G401.6 (cell line): ENCODE measurements around the gene ABHD10.

Source experiments
- FAIRE-seq: peaks from 2 replicates; lab custom pipeline; 2012; peaks lifted over from hg19 to GRCh38; lab: Jason Lieb, UNC

ABHD10 gene

DNA sequence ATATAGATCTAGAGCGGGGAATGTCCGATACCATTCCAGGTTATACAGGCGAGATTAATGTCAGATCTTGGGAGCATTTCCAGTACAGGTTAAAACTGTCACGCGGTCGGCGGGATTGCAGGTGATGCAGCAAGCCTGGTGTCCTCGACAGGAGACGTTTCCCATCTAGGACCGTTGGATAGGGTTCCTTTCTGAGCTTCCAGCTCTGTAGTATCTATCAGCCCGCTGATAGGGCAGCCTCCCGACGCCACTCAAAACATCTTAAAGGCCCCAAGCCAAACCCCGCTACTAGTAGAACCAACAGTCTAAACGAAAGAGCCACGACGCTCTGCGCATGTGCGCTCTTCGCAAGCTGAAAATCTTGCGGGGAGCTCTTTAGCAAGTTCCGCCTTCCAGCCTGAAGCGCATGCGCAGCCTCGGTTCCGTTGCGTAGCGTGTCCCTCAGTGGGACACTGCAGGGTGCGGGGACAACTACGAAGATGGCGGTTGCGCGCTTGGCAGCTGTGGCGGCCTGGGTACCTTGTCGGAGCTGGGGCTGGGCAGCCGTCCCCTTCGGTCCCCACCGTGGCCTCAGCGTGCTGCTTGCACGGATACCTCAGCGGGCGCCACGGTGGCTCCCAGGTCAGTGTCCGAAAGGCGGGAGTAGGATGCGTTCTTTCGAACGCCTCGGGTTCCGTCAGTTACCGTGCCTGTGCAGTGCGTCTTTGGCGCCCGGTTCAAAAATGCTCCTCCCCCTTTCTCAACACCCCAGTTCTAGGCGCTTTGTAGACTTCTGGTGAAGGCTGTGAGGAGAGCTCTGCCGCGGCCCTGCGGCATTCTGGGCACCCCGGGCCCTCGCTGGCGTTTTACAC lies at the start of gene ABHD10:
ABHD10 (plus strand) TSS at position 444 of the 851 bp plus-strand sequence; CDS start at position 480, 36 bp downstream.
- peak; percentile 96 for FAIRE-seq

DNA sequence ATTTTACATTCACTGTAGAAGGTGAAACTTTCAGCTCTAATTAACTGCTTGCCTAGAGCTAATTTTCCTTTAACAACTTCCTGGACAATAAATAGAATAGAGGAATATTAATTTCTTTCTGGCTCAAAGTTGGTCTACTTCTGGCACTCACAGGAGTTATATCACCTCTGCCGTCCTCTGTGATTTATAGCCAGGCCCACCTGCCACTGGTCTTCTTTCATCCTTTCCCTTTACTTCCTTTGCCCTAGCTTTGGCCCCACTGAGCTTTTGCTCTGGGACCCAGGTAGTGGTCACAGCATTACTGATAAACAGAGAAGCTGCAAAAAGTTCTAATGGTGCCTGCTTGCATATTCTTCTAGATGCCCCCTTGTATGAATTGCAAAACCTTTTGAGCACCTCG lies 49.3 kb upstream of the ABHD10 start:
- FAIRE-seq, result no peak

DNA sequence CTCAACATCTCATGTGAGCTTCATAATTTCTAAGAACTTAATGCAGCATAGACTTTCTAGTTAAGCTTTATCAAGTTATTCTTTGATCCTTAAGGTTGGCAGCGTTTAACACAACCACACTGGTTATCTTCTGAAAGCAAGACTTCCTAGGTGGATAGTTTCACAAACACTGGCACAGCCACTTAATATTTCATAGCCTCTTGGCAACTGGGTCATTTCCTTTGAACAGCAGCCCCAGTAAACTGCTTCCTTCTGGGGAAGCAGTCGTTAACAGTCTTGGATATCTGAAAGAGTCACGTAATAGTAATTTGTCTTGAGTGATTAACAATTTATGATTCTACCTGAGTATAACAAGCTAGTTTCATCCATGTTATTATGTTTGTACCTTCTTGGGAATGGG lies 45.9 kb upstream of the ABHD10 start:
- FAIRE-seq, result no peak

DNA sequence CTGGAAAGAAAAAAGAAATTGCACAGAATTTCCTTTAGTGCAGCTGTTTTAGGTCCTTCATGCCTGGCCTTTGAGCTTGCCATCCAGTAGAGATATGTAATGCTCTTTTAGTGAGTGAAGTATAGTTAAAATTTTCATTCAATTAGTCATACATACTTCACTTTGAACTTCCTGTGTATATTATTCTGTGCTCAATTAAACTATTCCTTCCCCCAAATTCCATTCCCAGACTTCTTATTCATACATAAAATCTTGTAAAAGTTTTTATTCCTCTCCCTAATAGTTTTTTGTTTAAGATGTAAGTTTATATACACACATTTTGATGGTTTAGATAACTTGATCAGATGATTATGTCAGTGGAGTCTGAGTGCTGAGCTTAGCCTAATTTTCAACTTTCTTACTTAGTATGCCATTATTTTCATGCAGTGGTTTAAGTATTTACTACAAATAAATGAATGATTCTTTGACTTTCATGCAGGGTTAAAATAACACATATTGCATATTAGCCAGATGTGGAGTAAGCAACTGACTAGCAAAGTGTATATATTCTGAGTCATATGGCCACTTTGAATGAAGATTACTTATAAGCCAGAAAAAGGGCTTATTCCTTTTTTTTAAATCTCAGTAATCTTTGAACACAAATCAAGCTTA lies 42.5 kb upstream of the ABHD10 start:
- no peak for FAIRE-seq

GRCh38 chr3:111936967-111937366 lies 41.9 kb upstream of the ABHD10 start:
- no peak for FAIRE-seq

DNA sequence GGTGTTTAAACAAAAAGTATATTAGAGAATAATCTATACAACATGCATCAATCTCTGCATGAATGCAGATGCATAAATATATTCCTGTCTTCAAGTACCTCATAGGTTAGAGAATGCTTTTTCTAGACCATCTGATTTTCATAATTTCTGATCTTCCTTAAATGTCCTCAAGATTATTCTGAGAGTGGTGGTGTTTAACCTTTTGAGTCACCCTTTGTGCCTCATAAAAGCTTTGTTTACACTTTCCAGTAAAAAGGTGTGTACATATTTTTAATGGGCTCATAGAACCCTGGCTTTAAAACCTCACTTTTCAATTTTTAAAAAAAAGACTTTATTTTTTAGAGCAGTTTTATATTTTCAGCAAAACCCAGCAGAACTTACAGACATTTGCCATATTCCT lies 41.0 kb upstream of the ABHD10 start:
- no peak for FAIRE-seq

DNA sequence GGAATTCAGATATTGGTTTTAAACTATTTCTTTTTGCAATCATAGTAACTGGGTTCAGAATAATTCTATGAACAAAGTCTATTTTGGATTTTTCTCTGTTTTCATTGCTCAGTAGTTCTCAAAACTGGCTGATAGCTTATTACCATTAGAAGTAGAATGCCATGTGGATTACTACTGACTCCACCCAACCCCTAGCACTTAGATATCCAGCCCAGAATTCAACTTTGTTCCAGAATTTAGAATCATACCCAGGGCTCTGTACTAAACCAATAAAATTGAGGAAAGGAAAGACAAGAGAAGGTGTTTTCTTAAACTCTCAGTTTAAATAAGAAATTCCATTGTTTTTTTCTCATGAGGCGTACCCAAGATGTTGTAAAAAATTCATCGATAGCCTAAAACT lies 39.0 kb upstream of the ABHD10 start:
- no peak for FAIRE-seq

DNA sequence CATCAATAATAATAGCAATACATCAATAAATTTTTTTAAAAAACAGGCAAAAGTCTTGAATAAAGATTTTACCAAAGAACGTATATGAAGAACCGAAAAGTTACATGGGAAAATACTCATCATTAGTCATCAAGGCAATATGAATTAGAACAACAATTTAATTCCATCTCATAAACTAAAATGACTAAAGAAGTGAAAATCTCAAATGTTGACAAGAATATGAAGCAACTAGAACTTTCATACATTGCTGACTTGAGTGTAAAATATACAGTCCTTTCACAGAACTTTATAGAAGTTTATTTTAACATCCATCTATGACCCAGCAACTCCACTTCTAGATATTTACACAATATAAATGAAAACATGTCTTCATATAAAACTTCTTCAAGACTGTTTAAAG lies 35.3 kb upstream of the ABHD10 start:
- no peak for FAIRE-seq

- no peak for FAIRE-seq
Measured at GRCh38 chr3:111944372-111944771, 34.5 kb upstream of the ABHD10 start.

GRCh38 chr3:111947231-111947630 lies 31.6 kb upstream of the ABHD10 start:
- no peak for FAIRE-seq

GRCh38 chr3:111948786-111949185 lies 30.0 kb upstream of the ABHD10 start:
- no peak for FAIRE-seq

GRCh38 chr3:111949712-111950111 lies 29.1 kb upstream of the ABHD10 start:
- FAIRE-seq, result no peak

DNA sequence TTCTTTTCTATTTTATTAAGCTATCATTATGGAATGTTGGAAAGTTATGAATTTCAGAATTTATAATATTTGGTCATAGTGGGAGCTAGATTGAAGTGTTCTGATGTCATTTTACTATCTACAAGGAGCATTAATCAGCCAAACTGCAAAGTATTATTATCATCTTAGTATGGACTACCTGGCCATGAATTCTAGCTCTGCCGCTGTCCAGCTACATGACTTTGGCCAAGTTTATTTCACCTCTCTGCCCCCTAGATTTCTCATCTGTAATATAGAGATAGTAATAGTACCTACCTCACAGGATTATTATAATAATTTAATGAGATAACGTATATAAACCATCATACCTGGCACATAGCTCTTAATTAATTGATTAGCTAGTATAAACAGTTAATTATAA lies 27.8 kb upstream of the ABHD10 start:
- no peak for FAIRE-seq

GRCh38 chr3:111952086-111952485 lies 26.7 kb upstream of the ABHD10 start:
- no peak for FAIRE-seq

DNA sequence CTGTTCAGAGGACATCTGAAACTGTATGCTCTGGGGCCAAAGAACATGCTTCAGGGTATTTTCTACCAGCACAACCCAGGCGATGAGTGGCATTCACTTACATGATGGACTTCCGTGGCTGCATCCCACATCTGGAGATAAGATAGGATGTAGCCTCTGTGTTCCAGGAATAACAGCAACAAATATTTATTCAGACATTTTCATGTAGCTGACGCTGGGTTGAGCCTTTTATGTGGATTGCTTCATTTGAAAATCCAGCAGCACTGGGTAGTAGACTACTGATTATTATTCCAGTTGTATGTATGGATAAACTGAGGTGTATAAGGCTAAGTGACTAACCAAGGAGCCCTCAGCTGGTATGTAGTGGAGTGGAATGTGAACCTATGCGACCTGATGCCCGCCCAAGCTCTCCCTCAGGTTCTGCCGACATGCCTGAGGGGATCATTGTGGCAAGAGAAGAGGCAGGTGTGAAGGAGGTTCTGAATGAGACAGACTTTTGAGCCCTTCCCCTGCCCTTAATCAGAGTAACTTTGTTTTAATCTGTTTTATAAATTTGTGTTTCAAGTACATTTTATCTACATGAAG lies 25.9 kb upstream of the ABHD10 start:
- no peak for FAIRE-seq

GRCh38 chr3:111954228-111954990 lies 24.4 kb upstream of the ABHD10 start:
- FAIRE-seq, result no peak

DNA sequence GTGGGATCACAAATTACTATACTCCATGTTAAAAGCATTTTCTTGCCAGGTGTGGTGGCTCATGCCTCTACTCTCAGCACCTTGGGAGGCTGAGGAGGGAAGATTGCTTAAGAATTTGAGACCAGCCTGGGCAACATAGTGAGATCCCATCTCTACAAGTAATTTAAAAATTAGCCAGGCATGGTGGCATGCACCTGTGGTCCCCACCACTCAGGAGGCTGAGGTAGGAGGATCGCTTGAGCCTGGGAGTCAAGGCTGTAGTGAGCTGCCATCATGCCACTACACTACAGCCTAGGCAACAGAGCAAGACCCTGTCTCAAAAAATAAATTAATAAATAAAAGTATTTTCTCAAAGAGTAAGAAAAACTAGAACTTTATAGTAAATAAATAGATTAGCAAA lies 22.9 kb upstream of the ABHD10 start:
- FAIRE-seq, result no peak

GRCh38 chr3:111956449-111956848 lies 22.4 kb upstream of the ABHD10 start:
- no peak for FAIRE-seq

DNA sequence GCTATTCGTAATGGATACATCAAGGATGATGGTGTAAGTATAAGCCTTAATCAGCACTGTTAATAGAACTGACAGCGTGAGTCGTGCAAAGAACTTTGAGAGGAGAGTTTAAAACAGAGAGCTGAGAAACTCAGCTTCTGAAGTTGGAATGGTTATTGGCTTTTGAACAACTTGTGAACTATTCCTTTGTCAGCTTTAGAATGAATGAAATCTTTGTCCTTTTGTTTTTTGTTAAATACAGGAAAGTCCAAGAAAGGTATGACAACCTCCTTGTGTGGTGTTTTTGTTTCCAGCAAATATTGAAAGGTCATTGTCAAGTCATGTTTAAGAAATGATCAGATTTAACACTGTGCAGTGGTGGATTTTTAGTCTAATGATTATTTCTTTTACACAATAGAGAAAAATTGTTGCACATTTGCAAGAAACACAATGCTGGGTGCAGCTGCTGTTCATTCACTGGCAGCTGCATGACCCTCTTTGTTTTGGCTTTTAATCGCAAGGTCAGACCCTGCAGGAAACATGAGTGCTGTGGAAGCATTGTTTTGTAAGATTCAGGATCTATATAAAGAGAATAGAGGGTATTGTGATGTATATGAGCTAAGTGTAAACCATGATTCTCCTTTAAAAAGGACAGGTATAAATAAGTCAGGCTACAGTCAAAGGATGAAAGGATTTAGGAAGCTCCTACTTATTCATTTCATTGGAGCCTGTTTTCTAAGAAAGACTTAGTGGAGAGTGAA lies 21.7 kb upstream of the ABHD10 start:
- no peak for FAIRE-seq

GRCh38 chr3:111961461-111962164 lies 17.2 kb upstream of the ABHD10 start:
- no peak for FAIRE-seq

DNA sequence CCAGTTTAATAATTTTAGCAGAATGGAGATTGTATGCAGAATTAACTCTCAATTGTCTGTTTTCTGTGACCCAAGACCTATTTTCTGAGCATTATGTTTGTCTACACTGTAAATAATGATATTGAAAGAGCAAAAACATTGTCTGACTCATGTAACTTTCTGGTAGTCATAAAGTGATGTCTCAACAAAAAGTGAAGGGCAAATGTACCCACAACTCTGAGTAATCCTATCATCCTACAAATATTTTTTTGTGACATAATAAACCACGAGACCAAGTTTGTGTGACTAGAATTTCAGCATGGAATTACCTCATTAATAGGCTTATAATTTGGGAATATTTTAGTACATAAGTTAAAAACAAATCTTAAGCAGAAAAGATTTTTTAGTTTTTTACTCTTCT lies 15.4 kb upstream of the ABHD10 start:
- no peak for FAIRE-seq
